HG02763 (cell line): Measurements from ENCODE around the gene CFAP54.
"Not testable (repeated sequence)": the region's sequence is repeated elsewhere in the genome, so short reads cannot be mapped to it uniquely, and the experiment has no call there.

Source experiments
- ATAC-seq: cut with Tn5 transposase; IDR thresholded peaks from one replicate; pipeline ENCODE4 v1.9.1; 2021; ENCODE audit warnings: mild to moderate bottlenecking, moderate library complexity; ENCODE audit not compliant: unreplicated experiment

CFAP54 gene

DNA sequence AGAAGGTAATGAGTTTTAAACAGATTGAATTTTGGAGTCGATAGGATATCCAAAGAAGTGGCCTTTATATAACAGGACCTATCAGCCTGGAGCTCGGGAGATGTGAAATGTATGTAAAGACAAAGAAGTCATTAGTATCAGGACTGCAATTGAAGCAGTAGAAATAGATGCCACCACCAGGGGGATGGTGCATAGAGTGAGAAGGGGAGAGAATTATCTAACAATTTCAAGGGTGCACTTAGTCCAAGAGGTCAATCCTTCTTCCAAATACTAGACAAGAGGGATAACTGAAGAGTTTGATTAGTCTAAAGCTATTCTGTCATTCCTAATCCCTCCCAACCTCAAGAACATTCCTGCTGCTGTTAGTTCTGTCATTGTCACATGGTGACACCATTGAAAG, 127.8 kb downstream of the CFAP54 start:
- no peak for ATAC-seq

DNA sequence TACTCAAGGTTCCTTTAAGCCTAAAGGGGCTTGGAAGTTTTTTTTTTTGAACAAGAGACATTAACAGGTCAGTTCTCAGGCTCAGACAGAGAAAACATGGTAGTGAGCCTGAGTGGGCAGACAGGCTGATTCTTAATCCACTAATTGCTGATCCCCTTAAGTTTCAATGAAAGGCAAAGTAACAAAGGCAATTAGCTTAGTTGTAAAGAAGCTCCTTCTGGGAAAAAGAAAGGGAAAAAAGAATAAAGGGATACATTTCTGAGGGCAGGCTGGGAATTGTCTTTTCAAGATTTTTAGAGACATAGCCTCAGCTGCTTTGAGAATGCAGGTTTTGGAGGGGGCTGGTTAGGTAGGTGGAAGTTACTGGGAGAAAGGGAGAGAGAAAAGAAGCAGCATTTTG, 133.8 kb downstream of the CFAP54 start:
- no peak for ATAC-seq

DNA sequence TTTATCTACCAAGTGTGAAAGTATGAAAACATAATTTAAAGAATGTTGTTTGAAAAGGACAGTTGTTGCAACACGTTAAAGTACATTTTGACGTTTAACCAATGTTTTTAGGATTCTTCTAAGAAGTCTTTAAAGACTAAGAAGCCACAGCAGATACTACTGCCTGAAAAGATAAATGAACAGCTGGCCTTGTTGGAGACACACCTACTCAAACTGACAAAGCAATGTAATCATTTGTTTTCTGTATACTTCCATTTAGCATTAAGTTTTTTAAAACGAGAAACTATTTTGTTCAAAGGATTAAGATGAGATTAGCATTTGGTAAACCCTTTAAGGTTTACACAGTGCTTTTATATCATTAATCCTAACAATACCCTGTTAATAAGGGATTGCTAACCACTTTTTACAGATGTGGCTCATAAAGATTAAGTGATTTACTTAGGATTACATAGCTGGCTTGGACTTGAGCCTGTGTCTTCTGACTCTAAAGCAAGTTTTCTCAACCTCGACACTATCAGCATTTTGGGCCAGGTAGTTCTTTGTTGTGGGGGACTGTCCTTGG, 134.4 kb downstream of the CFAP54 start:
- no peak for ATAC-seq

DNA sequence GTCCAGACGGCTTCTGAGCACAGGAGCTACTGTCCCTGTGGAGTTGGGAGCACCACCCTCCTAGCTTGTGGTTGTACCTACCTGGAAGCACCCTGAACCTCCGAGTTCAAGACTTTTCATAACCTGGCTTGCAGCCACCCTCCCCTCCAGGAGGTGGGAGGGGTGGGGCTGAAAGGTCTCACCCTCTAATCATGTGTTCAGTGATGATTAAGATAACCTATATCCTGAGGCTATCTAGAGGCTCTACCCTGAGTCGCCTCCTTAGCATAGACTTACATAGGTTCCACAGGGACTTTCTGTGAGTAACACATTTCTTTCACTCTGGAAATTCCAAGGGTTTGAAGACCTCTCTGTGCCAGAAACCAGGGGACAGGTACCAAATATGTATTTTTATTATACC, 146.5 kb downstream of the CFAP54 start:
- no peak for ATAC-seq

DNA sequence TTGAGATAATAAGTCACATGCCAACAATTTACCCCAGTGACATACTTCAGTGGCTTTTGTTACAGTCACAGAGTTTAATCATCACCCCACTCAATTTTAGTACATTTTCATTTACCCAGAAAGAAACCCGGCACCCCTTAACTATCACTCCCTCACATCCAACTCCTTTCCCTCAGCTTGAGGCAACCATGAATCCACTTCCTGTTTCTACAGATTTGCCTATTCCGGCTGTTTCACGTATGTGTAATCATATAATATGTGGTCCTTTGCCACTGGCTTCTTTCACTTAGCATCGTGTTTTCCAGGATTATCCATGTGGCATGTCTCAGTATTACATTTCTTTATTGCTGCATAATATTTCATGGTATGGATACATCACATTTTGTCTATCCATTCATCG, 147.5 kb downstream of the CFAP54 start:
- no peak for ATAC-seq

DNA sequence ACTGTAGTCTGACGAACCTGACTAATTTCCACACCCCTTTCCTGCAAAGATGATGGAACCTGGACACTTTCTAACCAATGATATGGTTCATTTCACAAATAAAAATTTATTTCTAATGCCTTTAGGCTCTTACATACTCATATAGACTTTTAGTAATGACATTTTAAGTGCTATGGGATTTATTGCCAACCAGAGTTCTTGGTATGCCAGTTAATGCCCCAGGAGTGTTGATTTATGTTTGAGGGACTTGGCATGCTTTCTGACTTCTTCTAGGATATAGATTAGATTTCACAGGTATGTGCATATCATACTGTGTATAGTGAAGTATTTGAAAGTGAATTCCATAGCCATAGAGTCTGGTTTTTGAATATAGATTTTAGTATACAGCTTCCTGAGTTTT, 159.5 kb downstream of the CFAP54 start:
- no peak for ATAC-seq

DNA sequence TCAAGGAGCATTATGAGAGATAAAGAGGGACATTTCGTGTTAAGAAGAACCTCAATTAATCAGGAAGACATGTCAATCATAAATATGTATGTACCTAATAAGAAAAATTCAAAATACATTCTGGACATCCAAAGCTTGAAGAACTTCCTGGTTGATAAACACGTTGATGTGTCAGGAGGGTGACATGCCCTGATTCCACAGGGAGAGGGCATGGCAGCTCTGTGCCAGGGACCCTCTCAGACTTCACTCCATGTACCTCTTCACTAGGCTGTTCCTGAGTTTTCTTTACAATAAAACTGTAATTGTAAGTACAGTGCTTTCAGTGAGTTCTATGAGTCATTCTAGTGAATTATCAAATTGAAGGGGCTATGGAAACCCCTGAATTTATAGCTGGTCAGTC, 163.5 kb downstream of the CFAP54 start:
- no peak for ATAC-seq

DNA sequence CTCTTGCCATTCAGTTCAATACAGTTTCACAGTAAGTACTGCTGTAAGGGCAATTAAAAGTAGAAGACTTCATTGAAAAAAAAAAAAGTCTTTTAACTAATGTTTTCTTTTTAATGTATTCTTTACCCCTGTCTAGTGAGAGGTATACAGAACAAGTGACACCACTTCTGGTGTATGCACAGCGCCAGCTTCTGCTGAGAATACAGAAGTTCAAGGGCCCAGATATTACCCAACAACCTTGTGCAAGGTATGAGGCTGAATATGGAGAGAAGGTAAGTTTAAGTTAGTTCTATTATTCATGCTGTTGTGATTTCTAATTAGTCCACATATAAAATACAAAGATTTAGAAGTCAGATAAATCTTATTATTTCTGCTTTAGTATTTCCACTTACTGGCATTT, 168.7 kb downstream of the CFAP54 start:
- ATAC-seq, result no peak

DNA sequence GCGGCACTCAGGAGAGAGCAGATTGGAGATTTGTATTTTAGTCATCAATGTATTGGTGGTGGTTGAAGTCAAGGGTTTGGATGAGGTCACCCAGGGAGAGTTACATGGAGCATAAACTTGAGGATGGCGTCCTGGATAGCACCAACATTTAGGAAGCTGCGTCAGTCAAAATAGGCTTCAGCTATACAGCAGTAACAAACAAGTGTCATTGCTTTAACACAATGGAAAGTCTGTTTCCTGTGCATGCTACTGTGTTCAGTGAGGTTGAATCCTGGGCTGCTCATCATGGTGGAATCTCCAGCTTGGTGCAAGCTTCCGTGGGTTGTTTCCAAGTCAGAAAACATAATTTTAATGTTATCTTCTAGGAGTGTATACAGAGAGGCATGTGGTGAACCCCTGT, 180.4 kb downstream of the CFAP54 start:
- no peak for ATAC-seq

DNA sequence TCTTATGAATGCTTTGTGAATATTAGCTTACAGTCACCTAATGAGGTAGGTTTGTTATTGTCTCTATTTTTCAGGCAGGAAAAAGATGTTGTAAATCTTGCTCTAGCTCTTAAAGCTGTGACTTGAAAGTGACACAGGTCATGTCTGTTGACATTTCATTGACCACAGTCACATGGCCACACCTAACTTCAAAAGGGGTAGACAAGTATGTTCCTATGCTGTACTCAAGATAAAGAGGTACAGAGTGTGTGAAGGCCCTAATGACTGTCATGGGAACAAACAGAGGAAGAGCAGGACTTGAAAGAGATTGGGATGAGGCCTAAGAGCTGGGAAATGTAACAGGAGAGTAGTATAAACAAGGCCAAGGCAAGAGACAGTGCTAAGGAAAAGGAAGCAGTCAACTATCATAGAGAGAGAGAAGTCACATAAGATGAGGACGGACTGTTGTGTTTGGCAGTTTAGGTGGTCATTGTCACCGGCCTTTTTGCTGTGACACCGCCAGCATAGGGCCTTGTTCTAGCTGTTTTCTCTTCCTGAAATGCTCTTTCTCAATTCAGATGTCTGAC, 181.0 kb downstream of the CFAP54 start:
- no peak for ATAC-seq

DNA sequence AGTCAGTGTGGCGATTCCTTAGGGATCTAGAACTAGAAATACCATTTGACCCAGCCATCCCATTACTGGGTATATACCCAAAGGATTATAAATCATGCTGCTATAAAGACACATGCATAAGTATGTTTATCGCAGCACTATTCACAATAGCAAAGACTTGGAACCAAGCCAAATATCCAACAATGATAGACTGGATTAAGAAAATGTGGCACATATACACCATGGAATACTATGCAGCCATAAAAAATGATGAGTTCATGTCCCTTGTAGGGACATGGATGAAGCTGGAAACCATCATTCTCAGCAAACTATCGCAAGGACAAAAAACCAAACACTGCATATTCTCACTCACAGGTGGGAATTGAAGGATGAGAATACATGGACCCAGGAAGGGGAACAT, 186.1 kb downstream of the CFAP54 start:
- ATAC-seq, result not testable (repeated sequence)

DNA sequence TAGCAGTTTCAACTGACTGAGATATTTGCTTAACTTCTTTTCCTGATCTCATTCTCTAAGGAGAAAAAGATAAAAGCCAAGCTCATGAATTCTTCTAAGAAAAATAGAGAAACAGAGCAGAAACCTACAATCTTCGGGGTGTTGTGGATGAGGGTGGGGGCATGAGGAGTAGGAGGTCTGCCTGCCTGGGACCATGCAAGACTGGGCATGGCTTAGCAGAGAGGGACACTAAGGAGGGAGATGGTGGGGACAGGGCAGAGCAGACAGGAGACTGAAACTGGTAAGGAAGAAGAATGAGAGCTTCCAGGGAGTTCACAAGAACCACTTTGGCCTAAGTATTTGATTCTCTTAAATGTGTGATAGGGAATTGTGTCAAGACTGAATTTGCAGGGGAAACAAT, 188.0 kb downstream of the CFAP54 start:
- ATAC-seq, result no peak

DNA sequence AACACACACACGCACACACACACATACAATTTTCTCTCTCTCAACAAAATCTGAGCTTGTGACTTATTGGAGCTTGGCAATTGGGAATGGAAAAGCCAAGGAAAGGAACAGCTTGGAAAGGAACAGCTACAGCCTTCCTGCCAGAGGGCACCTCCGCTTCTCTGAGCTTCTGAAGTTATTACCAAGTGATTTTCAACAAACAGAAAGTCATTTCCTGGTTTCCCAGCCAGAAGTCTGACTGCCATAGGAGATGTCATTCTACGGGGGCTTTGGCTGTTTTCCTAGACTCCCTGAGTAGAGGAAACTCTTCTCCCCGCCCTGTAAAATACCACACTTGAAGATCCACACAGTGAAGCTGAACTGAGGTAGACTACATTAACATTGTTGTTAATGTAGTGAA, 198.3 kb downstream of the CFAP54 start:
- no peak for ATAC-seq

DNA sequence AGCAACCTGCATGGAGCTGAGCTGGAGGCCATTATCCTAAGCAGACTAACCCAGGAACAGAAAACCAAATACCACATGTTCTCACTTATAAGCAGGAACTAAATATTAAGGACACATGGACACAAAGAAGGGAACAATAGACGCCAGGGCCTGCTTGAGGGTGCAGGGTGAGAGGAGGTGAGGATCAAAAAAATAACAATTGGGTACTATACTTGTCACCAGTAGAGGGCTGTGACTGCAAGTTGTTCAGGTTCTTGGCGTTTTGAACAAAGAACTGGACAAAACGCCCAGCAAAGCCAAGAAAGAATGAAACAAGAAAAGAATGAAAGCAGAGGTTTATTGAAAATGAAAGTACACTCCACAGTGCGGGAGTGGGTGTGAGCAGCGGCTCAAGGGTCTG, 209.1 kb downstream of the CFAP54 start:
- ATAC-seq, result no peak

DNA sequence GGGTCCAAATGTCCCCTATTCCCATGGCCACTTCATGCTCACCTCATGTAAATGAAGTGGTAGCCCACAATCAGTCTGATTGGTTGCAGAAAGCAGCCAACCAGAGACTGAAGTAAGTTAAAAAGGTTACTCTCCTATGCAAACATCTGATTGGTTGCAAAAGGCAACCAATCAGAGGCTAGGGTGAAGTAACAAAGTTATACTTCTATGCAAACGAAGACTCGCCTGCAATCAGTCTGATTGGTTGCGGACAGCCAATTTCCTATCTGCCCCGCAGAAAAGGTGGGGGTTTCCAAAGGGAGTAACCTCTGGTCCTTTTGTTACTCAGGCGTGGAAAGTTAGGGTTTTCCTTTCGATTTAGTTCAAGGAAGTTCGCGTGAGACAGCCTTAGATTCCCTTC, 209.6 kb downstream of the CFAP54 start:
- no peak for ATAC-seq

DNA sequence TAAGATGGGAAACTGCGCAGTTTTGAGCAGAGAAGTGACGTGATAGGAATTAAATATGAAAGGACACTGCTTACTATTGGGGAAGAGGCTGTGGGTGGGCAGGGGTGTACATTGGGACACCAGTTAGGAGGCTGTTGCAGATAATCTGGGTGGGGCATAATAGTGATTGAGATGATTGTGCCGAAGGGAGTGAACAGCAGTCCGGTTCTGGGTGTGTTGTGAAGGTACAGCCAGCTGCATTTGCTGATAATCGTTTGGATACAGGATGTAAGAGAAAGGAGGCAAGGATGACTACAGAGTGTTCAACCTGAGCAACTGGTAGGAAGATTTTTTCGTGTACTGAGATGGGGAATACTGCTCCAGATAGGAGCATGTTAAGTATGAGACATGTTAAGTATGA, 212.5 kb downstream of the CFAP54 start:
- no peak for ATAC-seq

DNA sequence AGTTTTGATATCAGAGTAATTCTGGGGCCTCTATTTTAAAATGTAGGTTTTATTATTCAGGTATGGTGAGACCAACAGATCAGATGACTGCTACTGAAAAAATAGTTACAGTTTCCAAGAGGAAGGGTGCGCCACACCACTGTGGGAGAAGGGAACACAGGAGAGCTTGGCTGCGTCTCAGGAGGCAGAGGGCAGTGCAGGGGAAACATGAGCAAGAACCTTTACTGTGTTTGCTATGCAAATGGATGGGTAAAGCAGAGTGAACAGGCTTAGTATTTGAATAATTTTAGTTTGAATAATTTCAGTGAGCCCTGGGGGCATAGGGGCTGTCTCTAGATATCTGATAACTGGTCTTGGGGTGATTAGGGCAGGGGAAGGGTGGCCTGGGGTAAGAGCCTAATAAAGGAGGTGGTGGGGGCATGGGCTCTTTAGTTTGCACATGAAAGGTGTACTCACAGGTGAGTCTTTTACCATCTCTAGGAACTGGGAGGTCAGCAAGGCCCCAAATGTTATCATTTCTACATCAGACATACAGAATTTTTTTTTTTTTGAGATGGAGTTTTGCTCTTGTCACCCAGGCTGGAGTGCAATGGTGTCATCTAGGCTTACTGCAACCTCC, 220.9 kb downstream of the CFAP54 start:
- no peak for ATAC-seq

DNA sequence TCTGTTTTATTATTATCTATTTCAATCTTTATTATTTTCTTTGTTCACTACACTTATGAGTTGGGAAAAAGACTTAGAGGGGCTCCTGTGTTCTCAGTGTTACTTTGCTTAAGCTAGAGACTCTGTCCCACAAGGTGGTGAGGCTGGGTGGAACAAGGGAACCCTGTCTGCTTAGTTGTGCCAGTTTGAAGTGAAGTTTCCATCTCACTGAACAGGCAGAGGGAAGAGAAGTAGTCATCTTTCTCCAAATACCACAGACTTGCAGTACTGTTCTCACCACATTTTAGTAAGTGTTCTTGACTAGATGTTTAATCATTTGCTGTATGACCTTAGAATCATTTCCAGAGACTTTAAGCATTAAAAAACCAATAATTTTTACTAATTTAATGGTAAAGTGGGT, 222.0 kb downstream of the CFAP54 start:
- no peak for ATAC-seq

DNA sequence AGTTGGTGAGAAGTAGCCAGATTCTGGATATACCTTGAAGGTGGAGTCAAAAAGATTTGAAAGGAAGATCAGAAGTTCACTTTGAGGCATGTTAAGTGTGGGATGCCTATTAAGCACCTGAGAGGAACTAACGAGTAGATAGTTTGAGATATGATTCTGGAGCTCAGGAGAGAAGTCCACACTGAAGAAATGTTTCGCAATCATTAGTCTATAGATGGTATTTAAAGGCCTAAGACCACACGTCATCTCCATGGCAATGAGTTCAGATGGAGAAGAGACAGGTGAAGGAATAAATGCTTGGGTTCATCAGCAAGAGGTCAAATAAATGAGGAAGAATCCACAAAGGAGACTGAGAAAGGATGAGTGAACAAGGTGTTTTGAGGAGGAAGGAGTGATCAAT, 224.8 kb downstream of the CFAP54 start:
- ATAC-seq, result no peak

DNA sequence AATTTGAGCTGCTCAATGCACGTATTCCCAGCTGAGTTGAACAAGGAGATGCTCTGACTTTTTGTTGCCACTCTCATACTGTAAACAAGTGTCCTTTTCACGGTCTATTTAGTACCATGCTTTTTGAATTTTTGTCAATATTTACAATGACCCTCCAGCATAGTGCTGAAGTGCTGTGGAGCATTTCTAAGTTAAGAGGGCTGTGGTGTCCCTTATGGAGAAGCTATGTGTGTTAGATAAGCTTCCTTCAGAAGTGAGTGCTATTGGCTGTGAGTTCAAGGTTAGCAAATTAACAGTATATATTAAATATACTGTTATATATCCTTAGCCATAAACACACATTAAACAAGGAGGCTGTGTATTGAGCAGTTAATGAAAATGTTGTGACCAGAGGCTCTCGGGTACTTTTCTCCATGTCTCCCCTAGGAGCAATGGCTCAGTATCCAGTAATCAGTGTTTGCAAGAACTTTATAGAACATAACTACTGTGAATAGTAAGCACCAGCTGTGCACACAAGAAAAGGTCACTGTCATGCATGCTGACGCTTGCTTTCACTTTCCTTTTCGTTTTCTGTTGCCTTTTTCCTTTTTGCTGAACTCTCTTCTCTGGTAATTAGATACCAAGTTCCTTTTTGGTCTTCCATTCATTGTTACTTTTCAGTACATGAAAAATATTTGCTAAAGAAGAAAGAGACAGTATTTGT, 230.4 kb downstream of the CFAP54 start:
- peak; percentile 90 for ATAC-seq

DNA sequence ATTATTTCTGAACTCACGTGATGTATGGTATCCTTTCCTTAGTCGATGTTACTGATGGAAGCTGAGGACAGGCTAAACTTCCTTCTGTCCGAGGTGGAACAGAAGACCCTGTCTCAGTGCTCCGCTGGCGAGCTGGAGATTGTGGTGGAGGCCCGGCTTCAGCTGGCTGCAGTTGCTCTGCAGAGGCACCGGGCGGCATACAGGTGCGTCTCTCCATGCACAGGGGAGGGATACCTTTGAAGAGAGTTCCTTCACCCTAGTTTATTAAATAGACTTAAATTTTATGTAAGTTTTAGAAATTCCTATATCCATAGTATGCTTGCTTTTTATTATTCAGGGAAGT, 231.0 kb downstream of the CFAP54 start:
- peak; percentile 40 for ATAC-seq

DNA sequence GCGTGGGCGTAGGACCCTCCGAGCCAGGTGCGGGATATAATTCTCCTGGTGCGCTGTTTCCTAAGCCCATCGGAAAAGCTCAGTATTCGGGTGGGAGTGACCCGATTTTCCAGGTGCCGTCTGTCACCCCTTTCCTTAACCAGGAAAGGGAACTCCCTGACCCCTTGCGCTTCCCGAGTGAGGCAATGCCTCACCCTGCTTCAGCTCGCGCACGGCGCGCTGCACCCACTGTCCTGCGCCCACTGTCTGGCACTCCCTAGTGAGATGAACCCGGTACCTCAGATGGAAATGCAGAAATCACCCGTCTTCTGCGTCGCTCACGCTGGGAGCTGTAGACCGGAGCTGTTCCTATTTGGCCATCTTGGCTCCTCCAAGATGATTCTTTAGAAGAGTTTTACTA, 240.1 kb downstream of the CFAP54 start:
- ATAC-seq, result not testable (repeated sequence)
